Activated CD8-positive, alpha-beta memory T cell treated with anti-CD3 and anti-CD28 coated beads for 36 hours (primary cell): Measurements from ENCODE around the gene RPS16. TPM values are rescaled to one million over a fixed set of nuclear protein-coding genes. Genes with fewer than 3 reads are reported as not detected.

Source experiments
- CTCF ChIA-PET: fragments of 350-600 bp; sonication (Branson Sonifier 250); formaldehyde crosslinking; loops from one replicate; lab custom pipeline; 2021; ENCODE audit warnings: antibody characterized with exemption; lab: Charles Lee
- POLR2A ChIA-PET: fragments of 350-600 bp; sonication (Branson Sonifier 250); formaldehyde crosslinking; loops from one replicate; lab custom pipeline; 2021; ENCODE audit warnings: antibody characterized with exemption; lab: Charles Lee
- total RNA-seq, 2 experiments: library from RNA; stranded (reverse); gene quantifications; one replicate each; pipeline ENCODE4 v1.2.3, GENCODE V29; 2021

The RPS16 gene
- total RNA-seq, 2 experiments from 2014 or later, result 2,748 to 2,778 TPM

DNA sequence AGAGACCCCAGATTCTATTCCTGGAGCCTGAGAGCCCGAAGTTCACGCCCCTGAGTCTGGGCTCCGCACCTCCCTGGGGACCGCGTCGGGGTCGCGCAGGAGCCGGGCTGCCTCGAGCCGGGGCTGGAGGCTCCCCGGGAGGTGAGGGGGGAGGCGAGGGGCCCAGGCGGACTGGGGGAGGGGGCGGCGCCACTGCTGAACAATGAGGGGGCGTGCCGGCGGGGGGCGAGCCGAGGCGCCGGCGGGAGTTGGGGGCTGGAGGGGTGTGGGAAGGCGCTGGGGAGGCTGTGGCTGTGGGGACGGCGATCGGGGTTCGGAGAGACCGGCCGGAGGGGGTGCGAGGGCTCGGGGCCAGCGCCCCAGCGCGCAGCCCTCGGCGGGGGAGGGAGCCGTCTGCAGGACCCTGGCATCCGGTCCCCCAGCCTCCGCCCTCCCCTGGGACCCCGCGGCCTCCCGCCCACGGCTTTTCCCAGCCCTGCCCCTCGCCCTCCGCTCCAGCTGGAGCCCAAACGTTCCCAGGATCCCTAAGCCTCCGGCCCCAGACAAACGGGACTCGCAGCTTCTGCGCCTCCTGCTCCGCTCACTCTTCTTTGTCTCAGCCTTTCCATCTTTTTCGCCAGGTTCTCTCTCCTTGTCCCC, 22.4 kb downstream of the RPS16 start:
- ChIA-PET CTCF (interaction anchor here (0.6 to 1.3 kb wide), 4 partner anchors 10 to 41 kb away, joined by 4 to 5 read pairs (median 4); no protein-coding TSS in a partner anchor), POLR2A (interaction anchor here (1.2 kb wide), 1 partner anchor 22 kb away, joined by 6 read pairs; the partner anchor contains the start of gene RPS16)

DNA sequence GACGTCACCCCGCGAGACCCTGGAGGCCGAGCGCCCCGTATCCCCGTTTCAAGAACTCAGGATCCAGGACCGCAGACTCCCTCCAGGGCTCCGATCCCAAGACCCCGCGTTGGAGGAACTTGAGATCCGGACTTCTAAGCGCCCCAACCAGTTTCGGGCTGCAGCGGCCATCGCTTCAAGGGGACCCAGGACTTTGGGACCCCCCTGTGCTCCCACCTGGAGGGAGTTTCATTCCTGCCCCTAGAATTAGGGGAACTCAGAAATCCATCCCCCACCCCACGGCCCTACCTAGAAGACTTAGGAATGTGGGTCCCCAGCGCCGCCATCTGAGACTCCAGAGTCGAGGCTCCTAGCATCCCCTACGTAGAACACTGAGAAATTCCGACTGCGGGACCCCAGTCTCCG, 22.9 kb downstream of the RPS16 start:
- ChIA-PET CTCF (interaction anchor here (1.0 to 2.2 kb wide), 8 partner anchors 12 to 201 kb away, joined by 3 to 72 read pairs (median 6); partner anchors contain the start of genes MED29, PAF1 and RPS16), POLR2A (interaction anchor here (1.4 to 2.2 kb wide), 3 partner anchors 15 to 23 kb away, joined by 5 to 13 read pairs (median 7); partner anchors contain the start of gene RPS16)

DNA sequence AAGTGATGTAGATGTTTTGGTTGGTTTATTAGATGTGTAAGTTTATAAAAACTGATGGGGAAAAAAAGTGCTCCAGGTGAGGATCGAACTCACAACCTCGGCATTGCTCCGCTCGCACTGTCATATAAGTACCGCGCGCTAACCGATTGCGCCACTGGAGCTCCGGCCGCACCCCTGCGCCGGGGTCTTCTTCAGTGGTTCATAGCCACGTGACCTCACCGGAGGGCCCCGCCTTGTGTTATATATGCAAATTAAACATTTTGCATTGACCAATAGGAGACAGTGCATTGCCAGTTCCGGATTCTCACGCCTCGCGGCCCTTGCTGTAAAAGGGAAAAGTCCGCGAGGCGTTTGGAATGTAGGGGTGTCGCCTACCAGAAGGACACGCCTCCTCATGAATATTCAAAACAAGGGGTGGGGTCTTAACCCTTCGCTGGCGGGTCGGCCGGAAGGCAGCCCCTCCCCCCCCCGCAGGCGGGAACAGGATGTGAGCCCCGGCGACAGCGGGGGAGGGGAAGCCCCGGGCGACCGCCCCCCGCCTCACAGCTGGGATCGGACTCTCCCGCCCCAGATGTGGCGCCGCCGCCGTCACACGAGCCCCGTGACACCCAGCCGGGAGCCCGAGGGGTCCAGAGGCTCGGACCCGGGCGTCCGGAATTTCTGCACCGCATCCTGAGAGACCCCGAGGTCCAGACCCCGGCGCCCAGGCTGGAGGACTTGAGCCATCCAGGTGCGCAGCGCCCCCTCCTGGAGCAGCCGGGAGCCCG, 23.5 kb downstream of the RPS16 start, which contains the start of gene PLEKHG2:
TSS of gene PLEKHG2 (plus strand) at position 570 of the 767 bp plus-strand sequence. CDS start 1,418 bp downstream, outside the sequence.
- CTCF ChIA-PET, result interaction anchor here (0.6 to 2.2 kb wide), 17 partner anchors 9 to 549 kb away, joined by 3 to 72 read pairs (median 4); partner anchors contain the start of genes EID2, EID2B, MED29 and PAF1

DNA sequence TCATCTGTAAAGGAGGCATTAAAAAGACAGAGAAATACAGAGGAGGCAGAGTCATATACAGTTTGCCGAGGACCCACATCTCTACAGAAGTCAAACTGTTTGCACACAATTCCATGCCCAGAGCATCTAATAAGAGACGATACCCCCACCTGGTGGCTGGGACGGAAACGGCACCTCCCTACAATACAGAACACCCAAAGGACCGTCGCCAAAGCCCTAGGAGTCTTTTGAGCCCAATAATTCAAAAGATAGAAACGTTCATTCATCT, 24.0 kb downstream of the RPS16 start:
- ChIA-PET POLR2A (interaction anchor here (1.0 to 2.2 kb wide), 6 partner anchors 10 to 70 kb away, joined by 3 to 13 read pairs (median 5); partner anchors contain the start of genes RPS16 and SAMD4B), CTCF (interaction anchor here (0.9 to 2.2 kb wide), 14 partner anchors 8 to 129 kb away, joined by 3 to 72 read pairs (median 6); partner anchors contain the start of genes EID2, EID2B, MED29 and PAF1)

More for the DNA sequence above, 23.5 kb downstream of the RPS16 start, which contains the start of gene PLEKHG2:
- POLR2A ChIA-PET, result interaction anchor here (1.1 to 2.2 kb wide), 5 partner anchors 11 to 70 kb away, joined by 3 to 13 read pairs (median 5); partner anchors contain the start of genes RPS16 and SAMD4B

DNA sequence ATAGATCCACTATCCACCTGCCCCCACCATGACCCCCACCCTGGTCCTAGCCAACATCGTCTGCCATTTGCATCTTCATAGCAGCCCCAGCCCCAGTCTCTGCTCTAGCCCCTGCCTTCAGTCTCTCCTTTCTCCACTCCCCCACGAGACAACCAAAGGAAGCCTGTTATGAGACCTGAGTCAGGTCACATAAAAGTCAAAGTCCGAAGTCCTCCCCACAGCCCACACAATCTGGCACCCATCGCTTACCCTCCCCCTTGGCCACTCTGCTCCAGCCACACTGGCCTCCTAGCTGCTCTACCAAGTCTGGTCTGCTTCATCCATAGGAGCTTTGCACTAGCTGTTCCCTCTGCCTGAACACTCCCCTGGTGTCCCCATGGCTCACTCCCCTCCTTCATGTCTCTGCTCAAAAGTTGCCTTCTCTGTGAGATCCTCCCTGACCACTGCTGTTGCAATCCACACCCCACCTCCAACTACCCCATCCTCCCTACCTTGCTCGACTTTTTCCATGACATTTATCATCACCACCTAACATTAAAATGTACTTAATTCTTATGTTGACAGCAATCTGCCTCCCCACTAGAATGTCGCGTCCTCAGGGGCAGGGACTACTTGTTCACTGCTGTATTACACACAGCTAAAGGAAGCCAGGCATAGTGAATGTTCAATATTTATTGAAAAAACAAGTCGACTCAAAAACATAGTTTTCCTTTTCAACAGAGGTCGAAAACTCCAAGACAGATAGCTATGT, 24.5 kb downstream of the RPS16 start:
- ChIA-PET POLR2A (interaction anchor here (1.0 to 2.2 kb wide), 6 partner anchors 10 to 69 kb away, joined by 3 to 13 read pairs (median 5); partner anchors contain the start of genes RPS16 and SAMD4B), CTCF (interaction anchor here (0.7 to 2.2 kb wide), 14 partner anchors 7 to 129 kb away, joined by 3 to 72 read pairs (median 6); partner anchors contain the start of genes EID2, EID2B, MED29 and PAF1)

- ChIA-PET POLR2A (interaction anchor here (1.0 to 2.2 kb wide), 2 partner anchors 12 to 15 kb away, joined by 3 to 13 read pairs; no protein-coding TSS in a partner anchor), CTCF (interaction anchor here (0.7 to 2.2 kb wide), 6 partner anchors 10 to 122 kb away, joined by 3 to 72 read pairs (median 22); partner anchors contain the start of genes EID2B, MED29 and PAF1)
Measured at GRCh38 chr19:39410831-39411080, 25.0 kb downstream of the RPS16 start.

GRCh38 chr19:39410017-39410830, 25.5 kb downstream of the RPS16 start:
- ChIA-PET POLR2A (interaction anchor here (1.0 to 1.7 kb wide), 2 partner anchors 9 to 12 kb away, joined by 3 to 4 read pairs; no protein-coding TSS in a partner anchor), CTCF (interaction anchor here (4.1 kb wide), 1 partner anchor 12 kb away, joined by 56 read pairs; no protein-coding TSS in a partner anchor)

DNA sequence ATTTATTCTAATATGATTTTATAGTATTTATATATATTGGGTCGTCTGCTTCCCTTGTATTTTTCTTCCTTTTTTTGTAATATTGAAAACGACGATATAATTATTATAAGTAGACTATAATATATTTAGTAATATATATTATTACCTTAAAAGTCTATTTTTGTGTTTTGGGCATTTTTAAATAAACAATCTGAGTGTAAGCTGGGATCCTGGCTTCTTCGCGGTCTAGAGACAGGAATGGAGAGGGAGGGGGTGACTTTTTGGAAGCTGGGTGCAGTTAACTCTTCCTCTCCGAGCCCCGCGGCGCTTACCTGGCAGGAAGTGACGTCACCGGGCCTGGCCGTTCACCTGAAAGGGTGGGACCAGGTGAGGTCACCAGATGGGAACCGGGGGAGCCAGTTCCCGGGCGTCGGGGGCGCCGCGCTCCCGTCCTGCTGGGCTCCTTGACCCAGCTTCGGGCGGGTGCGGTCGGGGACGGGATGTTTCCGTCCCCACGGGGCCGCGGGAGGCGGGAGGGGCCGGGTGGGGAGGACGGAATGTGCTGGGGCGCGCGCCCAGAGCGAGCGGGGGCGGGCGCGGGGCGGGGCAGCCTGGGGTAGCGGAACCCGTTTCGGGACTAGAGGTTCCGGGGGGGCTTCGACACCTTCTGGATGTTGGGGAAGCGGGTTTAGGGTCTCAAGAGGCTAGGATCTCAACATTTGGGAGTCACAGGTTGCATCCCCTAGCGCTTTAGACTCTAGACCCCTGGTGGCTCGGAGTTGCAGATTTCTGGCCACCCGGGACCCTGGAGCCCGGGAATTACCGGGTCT, 26.3 kb downstream of the RPS16 start:
- ChIA-PET CTCF (interaction anchor here (4.1 kb wide), 1 partner anchor 11 kb away, joined by 56 read pairs; no protein-coding TSS in a partner anchor), POLR2A (interaction anchor here (0.9 to 1.7 kb wide), 3 partner anchors 8 to 26 kb away, joined by 3 to 4 read pairs (median 4); partner anchors contain the start of gene RPS16)

- CTCF ChIA-PET, result interaction anchor here (1.0 to 4.1 kb wide), 3 partner anchors 11 to 73 kb away, joined by 3 to 56 read pairs (median 3); partner anchors contain the start of gene GMFG
- POLR2A ChIA-PET, result interaction anchor here (0.9 to 3.3 kb wide), 7 partner anchors 7 to 27 kb away, joined by 3 to 20 read pairs (median 4); partner anchors contain the start of gene RPS16
Measured at GRCh38 chr19:39408392-39409207, 27.1 kb downstream of the RPS16 start.

DNA sequence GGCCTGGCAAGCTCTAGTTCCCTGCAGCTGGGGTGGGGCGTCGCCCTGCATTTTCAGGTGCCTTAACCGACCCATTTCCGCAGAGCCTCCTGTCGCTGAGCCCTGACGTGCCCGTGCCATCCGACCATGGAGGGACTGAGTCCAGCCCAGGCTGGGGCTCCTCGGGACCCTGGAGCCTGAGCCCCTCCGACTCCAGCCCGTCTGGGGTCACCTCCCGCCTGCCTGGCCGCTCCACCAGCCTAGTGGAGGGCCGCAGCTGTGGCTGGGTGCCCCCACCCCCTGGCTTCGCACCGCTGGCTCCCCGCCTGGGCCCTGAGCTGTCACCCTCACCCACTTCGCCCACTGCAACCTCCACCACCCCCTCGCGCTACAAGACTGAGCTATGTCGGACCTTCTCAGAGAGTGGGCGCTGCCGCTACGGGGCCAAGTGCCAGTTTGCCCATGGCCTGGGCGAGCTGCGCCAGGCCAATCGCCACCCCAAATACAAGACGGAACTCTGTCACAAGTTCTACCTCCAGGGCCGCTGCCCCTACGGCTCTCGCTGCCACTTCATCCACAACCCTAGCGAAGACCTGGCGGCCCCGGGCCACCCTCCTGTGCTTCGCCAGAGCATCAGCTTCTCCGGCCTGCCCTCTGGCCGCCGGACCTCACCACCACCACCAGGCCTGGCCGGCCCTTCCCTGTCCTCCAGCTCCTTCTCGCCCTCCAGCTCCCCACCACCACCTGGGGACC, 27.9 kb downstream of the RPS16 start:
- POLR2A ChIA-PET, result interaction anchor here (1.1 to 3.3 kb wide), 4 partner anchors 8 to 28 kb away, joined by 4 to 20 read pairs (median 12); partner anchors contain the start of gene RPS16
- CTCF ChIA-PET, result interaction anchor here (1.0 to 4.1 kb wide), 3 partner anchors 10 to 72 kb away, joined by 3 to 56 read pairs (median 3); partner anchors contain the start of gene GMFG

DNA sequence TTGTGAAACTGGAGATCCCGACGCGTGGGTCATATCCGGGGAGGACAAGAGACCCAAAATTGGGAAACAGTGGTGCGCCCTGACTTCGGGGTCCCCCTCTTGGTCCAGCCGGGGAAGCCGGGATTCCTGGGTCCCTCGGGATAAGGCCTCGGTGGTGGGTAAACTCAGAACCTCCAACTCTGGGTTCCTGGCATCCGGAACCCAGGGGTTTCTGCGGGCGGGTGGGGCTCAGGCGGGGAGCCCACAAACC, 28.4 kb downstream of the RPS16 start:
- CTCF ChIA-PET, result interaction anchor here (1.0 to 4.1 kb wide), 3 partner anchors 9 to 71 kb away, joined by 3 to 56 read pairs (median 3); partner anchors contain the start of gene GMFG
- POLR2A ChIA-PET, result interaction anchor here (0.6 to 3.3 kb wide), 4 partner anchors 9 to 28 kb away, joined by 3 to 20 read pairs (median 12); partner anchors contain the start of gene RPS16

DNA sequence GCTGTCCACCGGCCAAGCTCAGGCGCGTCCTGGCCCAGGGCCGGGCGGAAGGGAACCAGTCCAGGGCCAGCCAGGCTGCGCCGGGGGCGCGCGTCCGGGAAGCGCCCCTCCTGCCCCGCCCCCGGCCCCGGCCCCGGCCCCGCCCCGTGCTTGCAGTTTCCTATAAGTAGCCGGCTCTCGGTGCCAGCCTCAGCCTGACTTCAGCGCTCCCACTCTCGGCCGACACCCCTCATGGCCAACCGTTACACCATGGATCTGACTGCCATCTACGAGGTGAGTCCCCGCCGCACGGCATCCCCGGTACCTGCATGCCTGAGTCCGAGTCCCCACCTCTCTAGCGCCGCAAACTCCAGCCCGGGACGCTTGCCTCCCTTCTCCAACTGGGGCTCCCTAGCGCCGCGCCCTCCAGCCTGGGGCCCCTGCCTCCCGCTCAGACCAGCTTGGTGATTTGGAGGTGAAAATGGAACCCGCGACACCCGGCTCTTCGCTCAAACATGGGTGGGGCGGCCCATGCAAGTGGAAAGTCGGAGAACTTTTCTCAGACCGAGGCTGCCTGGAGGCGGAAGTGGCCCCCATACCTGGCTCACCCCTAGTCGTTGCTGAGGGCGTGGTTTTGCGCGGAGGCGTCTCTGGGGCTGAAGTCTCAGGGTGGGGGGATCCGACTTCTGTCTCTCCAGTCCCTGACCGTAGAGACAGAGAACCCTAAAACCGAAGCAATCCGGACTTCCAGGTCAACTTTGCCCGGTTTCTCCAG, 28.9 kb downstream of the RPS16 start, which contains the start of gene ZFP36:
TSS of gene ZFP36 (plus strand) at position 192 of the 754 bp plus-strand sequence. CDS start at position 250, 58 bp downstream.
- ChIA-PET CTCF (interaction anchor here (0.6 to 4.1 kb wide), 3 partner anchors 9 to 77 kb away, joined by 3 to 56 read pairs (median 3); partner anchors contain the start of gene GMFG), POLR2A (interaction anchor here (0.5 to 3.3 kb wide), 8 partner anchors 8 to 126 kb away, joined by 3 to 20 read pairs (median 4); partner anchors contain the start of genes EID2B and RPS16)

GRCh38 chr19:39405958-39406655, 29.6 kb downstream of the RPS16 start:
- ChIA-PET POLR2A (interaction anchor here (0.5 to 3.3 kb wide), 7 partner anchors 8 to 127 kb away, joined by 3 to 20 read pairs (median 5); partner anchors contain the start of genes EID2B and RPS16), CTCF (interaction anchor here (0.6 to 4.1 kb wide), 2 partner anchors 8 to 76 kb away, joined by 3 to 56 read pairs; no protein-coding TSS in a partner anchor)
